Activated T-cell treated with anti-CD3 and anti-CD28 coated beads for 4 hours (primary cell): ENCODE measurements around the gene PPFIA3.
"Not testable (repeated sequence)": the region's sequence is repeated elsewhere in the genome, so short reads cannot be mapped to it uniquely, and the experiment has no call there.

ENCODE experiments used
- DNase-seq: peaks from one replicate; pipeline ENCODE4 v3.0.0-alpha.2; 2020

The PPFIA3 gene

GRCh38 chr19:49125025-49125731, 5.8 kb downstream of the PPFIA3 start:
- no peak for DNase-seq

- DNase-seq = no peak
Observed at GRCh38 chr19:49126575-49126974, 7.2 kb downstream of the PPFIA3 start.

GRCh38 chr19:49127225-49127624, 7.9 kb downstream of the PPFIA3 start:
- DNase-seq = not testable (repeated sequence)

GRCh38 chr19:49127674-49128544, 8.6 kb downstream of the PPFIA3 start:
- peak; percentile 91 for DNase-seq

- no peak for DNase-seq
Observed at GRCh38 chr19:49128545-49129237, 9.3 kb downstream of the PPFIA3 start.

GRCh38 chr19:49129238-49129583, 9.9 kb downstream of the PPFIA3 start:
- no peak for DNase-seq

- no peak for DNase-seq
Observed at GRCh38 chr19:49130325-49130724, 11.0 kb downstream of the PPFIA3 start.

GRCh38 chr19:49132974-49133609, 13.7 kb downstream of the PPFIA3 start:
- DNase-seq = no peak

- DNase-seq = no peak
Observed at GRCh38 chr19:49133621-49134454, 14.5 kb downstream of the PPFIA3 start.

- DNase-seq = no peak
Observed at GRCh38 chr19:49135686-49136085, 16.3 kb downstream of the PPFIA3 start.

GRCh38 chr19:49136771-49137171, 17.4 kb downstream of the PPFIA3 start:
- no peak for DNase-seq

- DNase-seq = no peak
Observed at GRCh38 chr19:49140951-49141350, 21.6 kb downstream of the PPFIA3 start.

GRCh38 chr19:49141352-49141751, 22.0 kb downstream of the PPFIA3 start:
- no peak for DNase-seq

GRCh38 chr19:49142866-49143335, 23.6 kb downstream of the PPFIA3 start:
- DNase-seq = no peak

- DNase-seq = peak; percentile 73
Observed at GRCh38 chr19:49145573-49146407, 26.4 kb downstream of the PPFIA3 start.

- DNase-seq = not testable (repeated sequence)
Observed at GRCh38 chr19:49146408-49146770, 27.0 kb downstream of the PPFIA3 start.

- no peak for DNase-seq
Observed at GRCh38 chr19:49148044-49148682, 28.8 kb downstream of the PPFIA3 start.

GRCh38 chr19:49148784-49149651, 29.7 kb downstream of the PPFIA3 start:
- peak; percentile 73 for DNase-seq

GRCh38 chr19:49149652-49150105, 30.3 kb downstream of the PPFIA3 start:
- DNase-seq = no peak
